Fibroblast of lung (primary cell): ENCODE data around the gene ANKRD44.

Source experiments
- CTCF ChIP-seq, 2 donors: IDR thresholded peaks in 1 of 2; conservative IDR thresholded peaks in 1 of 2; 1 replicate in 1 of 2; 2 replicates in 1 of 2; pipeline ENCODE4 v1.5.1; 2011 to 2012; ENCODE audit warnings: low read length in 2 of 2, control low read depth in 1 of 2, inconsistent platforms in 1 of 2, low read depth in 1 of 2, mild to moderate bottlenecking in 1 of 2
- EZH2 ChIP-seq: IDR thresholded peaks from 2 replicates; pipeline ENCODE4 v1.5.1; 2012; ENCODE audit warnings: low read length, control low read depth, mild to moderate bottlenecking; ENCODE audit errors: missing control alignments

- TF ChIP-seq EZH2 (no peak), CTCF (conservative IDR thresholded peaks at IDR 0.05 in 1 of 2, IDR thresholded peaks at IDR 0.05 in 1 of 2; ENCODE audit: low read depth in 1 of 2, low read length in 2 of 2) (no peak)
These were observed 170.5 kb downstream of the ANKRD44 start for GRCh38 chr2:197140045-197140444.
